HL-60 (cell line): Measurements from ENCODE around the gene HRCT1.

Experiments
- DNase-seq, 2 experiments: peaks; one replicate each; pipeline ENCODE4 v3.0.0-alpha.2; 2010 to 2020; ENCODE audit warnings: low read depth in 1 of 2, low spot score in 1 of 2
- H3K27ac ChIP-seq: fragments of 250-450 bp; sonication (Bioruptor Pico); replicated peaks from 2 replicates; pipeline ENCODE4 v1.5.1; 2020; ENCODE audit warnings: mild to moderate bottlenecking, moderate library complexity
- H3K27me3 ChIP-seq: fragments of 250-450 bp; sonication (Bioruptor Pico); 2 replicates; pipeline ENCODE4 v1.5.1; 2021; ENCODE audit warnings: mild to moderate bottlenecking, moderate library complexity; ENCODE audit not compliant: insufficient read depth, poor library complexity, severe bottlenecking
- H3K4me3 ChIP-seq: replicated peaks from 2 replicates; pipeline ENCODE4 v1.5.1; 2011; ENCODE audit warnings: mild to moderate bottlenecking, control low read depth, low read length; ENCODE audit not compliant: insufficient read depth
- GABPA ChIP-seq: IDR thresholded peaks from 2 replicates; pipeline ENCODE4 v1.6.1; 2012; ENCODE audit warnings: low read depth
- POLR2AphosphoS5 ChIP-seq: IDR thresholded peaks from 2 replicates; pipeline ENCODE4 v1.6.1; 2012; ENCODE audit warnings: low read depth
- SPI1 ChIP-seq: IDR thresholded peaks from 2 replicates; pipeline ENCODE4 v1.6.1; 2012; ENCODE audit warnings: low read depth, mild to moderate bottlenecking, borderline replicate concordance
- TF ChIP-seq, protein P1 (sequence below): IDR thresholded peaks from one replicate; pipeline ENCODE4 v1.5.1; 2011; ENCODE audit warnings: low read length, control low read depth, inconsistent platforms; ENCODE audit not compliant: insufficient read depth
- TF ChIP-seq, protein P2 (sequence below): IDR thresholded peaks from 2 replicates; pipeline ENCODE4 v1.6.1; 2012; ENCODE audit warnings: low read depth; ENCODE audit not compliant: insufficient replicate concordance

Gene HRCT1

DNA sequence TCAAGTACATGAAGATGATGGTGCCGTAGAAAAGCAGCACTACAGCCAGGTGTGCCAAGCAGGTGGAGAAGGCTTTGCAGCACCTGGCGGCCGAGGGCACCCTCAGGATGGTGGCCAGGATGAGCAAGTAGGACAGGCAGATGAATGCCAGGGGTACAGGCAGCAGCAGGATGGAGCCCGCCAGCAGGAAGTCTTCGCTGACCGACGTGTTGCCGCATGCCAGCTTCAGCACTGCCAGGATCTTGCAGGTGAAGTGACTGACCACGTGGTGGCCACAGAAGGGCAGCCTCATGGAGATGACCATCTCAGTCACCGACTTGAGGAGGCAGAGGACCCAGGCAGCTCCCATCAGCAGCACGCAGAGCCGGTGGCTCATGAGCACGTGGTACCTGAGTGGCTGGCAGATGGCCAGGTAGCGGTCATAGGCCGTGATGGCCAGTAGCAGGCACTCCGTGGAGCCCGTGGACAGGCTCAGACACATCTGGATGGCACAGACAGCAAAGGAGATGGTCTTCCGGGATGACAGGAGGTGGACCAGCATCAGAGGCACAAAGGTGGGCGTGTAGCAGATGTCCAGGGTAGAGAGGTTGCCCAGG lies 36.3 kb upstream of the HRCT1 start:
- TF ChIP-seq, protein P1, sequence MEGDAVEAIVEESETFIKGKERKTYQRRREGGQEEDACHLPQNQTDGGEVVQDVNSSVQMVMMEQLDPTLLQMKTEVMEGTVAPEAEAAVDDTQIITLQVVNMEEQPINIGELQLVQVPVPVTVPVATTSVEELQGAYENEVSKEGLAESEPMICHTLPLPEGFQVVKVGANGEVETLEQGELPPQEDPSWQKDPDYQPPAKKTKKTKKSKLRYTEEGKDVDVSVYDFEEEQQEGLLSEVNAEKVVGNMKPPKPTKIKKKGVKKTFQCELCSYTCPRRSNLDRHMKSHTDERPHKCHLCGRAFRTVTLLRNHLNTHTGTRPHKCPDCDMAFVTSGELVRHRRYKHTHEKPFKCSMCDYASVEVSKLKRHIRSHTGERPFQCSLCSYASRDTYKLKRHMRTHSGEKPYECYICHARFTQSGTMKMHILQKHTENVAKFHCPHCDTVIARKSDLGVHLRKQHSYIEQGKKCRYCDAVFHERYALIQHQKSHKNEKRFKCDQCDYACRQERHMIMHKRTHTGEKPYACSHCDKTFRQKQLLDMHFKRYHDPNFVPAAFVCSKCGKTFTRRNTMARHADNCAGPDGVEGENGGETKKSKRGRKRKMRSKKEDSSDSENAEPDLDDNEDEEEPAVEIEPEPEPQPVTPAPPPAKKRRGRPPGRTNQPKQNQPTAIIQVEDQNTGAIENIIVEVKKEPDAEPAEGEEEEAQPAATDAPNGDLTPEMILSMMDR: no peak
- TF ChIP-seq, protein P2, sequence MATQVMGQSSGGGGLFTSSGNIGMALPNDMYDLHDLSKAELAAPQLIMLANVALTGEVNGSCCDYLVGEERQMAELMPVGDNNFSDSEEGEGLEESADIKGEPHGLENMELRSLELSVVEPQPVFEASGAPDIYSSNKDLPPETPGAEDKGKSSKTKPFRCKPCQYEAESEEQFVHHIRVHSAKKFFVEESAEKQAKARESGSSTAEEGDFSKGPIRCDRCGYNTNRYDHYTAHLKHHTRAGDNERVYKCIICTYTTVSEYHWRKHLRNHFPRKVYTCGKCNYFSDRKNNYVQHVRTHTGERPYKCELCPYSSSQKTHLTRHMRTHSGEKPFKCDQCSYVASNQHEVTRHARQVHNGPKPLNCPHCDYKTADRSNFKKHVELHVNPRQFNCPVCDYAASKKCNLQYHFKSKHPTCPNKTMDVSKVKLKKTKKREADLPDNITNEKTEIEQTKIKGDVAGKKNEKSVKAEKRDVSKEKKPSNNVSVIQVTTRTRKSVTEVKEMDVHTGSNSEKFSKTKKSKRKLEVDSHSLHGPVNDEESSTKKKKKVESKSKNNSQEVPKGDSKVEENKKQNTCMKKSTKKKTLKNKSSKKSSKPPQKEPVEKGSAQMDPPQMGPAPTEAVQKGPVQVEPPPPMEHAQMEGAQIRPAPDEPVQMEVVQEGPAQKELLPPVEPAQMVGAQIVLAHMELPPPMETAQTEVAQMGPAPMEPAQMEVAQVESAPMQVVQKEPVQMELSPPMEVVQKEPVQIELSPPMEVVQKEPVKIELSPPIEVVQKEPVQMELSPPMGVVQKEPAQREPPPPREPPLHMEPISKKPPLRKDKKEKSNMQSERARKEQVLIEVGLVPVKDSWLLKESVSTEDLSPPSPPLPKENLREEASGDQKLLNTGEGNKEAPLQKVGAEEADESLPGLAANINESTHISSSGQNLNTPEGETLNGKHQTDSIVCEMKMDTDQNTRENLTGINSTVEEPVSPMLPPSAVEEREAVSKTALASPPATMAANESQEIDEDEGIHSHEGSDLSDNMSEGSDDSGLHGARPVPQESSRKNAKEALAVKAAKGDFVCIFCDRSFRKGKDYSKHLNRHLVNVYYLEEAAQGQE: no peak
- TF ChIP-seq POLR2AphosphoS5: no peak
- TF ChIP-seq SPI1: no peak
- no peak for TF ChIP-seq GABPA

DNA sequence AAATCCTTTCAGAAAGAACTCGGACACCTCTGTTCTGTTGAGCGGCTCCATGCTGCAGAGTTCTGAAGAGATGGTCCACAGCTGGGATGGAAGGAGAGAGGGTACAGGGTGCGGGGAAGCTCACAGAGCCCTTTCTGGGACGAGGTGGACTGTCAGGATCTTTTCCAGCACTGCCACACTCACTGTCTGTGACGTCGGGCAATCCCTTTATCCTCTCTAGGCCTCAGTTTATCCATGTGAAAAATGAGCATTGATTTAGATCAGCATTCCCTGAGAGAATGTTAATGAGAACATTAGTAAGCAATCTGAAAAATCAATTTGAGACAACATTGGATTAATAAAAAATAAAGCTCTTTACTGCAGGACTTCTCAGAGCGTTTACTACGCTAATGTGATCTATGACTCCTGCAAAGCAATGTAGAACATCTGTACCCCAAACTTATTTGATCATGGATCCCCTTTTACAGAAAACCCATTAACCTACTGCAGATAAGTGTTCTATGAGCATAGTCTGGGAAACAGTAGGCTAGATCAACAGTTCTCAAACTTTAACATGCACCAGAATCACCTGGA lies 35.6 kb upstream of the HRCT1 start, which contains the start of gene OR13J1:
TSS of gene OR13J1 (minus strand) at position 51 of the 573 bp plus-strand sequence. CDS start at position 51, 0 bp downstream.
- no peak within 1 kb of the TSS for H3K4me3 ChIP-seq
- no peaks in the 10 kb centered on the region for H3K27me3 ChIP-seq
- TF ChIP-seq POLR2AphosphoS5: no peak
- TF ChIP-seq SPI1: no peak
- no peak for TF ChIP-seq GABPA
- TF ChIP-seq, protein P1: no peak
- TF ChIP-seq, protein P2: no peak
- no peak within 1 kb of the TSS for H3K27ac ChIP-seq
- DNase-seq: no peak

More for the DNA sequence above, 36.3 kb upstream of the HRCT1 start:
- DNase-seq: no peak
- no peak overlapping the region for H3K4me3 ChIP-seq
- no peaks in the 10 kb centered on the region for H3K27me3 ChIP-seq
- no peak overlapping the region for H3K27ac ChIP-seq

DNA sequence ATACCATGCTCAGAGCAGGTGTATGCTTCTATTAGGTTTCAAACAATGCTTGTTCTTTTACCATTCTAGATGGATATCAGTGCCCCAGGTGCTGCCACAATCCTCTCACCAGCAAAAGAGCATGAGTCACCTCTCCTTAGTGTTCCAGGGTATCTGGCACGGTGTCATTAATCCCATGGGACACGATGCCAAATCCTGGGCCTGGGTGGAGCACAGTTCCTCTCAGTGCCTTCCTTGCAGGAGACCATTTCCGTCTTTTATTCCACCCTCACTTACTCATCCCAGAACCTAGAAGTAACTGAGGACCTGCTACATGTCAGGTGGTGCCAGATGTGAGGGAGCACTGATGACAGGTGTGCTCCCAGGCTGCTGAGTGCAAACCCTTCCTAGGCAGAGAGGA lies 34.5 kb upstream of the HRCT1 start:
- TF ChIP-seq, protein P2: no peak
- Histone ChIP-seq H3K27ac (no peak overlapping the region), H3K4me3 (no peak overlapping the region), H3K27me3 (no peaks in the 10 kb centered on the region)
- no peak for DNase-seq
